Esophagus muscularis mucosa (tissue), 4 donors: Measurements from ENCODE around the gene EPM2A. TPM values are rescaled to one million over a fixed set of nuclear protein-coding genes. Genes with fewer than 3 reads are reported as not detected.

Experiments used
- DNase-seq: peaks from one replicate; pipeline ENCODE4 v3.0.0-alpha.2; 2017; ENCODE audit errors: extremely low spot score
- H3K27ac ChIP-seq, 4 donors: fragments of 200-600 bp; sonication (generic); replicated peaks in 1 of 4; 1 replicate in 3 of 4; 2 replicates in 1 of 4; pipeline ENCODE4 v1.5.1; 2016 to 2019; ENCODE audit warnings: mild to moderate bottlenecking in 1 of 4
- H3K27me3 ChIP-seq, 4 donors: fragments of 200-600 bp; sonication (generic); one replicate each; pipeline versions ENCODE4 v1.5.1 to v1.6.0; 2016 to 2019
- H3K36me3 ChIP-seq, 4 donors: fragments of 200-600 bp; sonication (generic); one replicate each; pipeline ENCODE4 v1.5.1; 2016 to 2019
- H3K4me1 ChIP-seq, 4 donors: fragments of 200-600 bp; sonication (generic); one replicate each; pipeline ENCODE4 v1.5.1; 2016 to 2019
- H3K4me3 ChIP-seq, 4 donors: fragments of 200-600 bp; sonication (generic); 1 replicate in 2 of 4; 2 replicates in 2 of 4; pipeline ENCODE4 v1.5.1; 2016 to 2019; ENCODE audit warnings: mild to moderate bottlenecking in 4 of 4, moderate library complexity in 1 of 4
- H3K9me3 ChIP-seq, 4 donors: fragments of 200-600 bp; sonication (generic); 1 replicate in 3 of 4; 2 replicates in 1 of 4; pipeline ENCODE4 v1.5.1; 2016 to 2019
- CTCF ChIP-seq, 3 experiments: fragments of 200-600 bp in 2 of 3; fragments of 450-650 bp in 1 of 3; sonication (generic) in 2 of 3; IDR thresholded peaks; one replicate each; pipeline ENCODE4 v1.5.1; 2017 to 2019; ENCODE audit warnings: antibody characterized with exemption in 3 of 3, mild to moderate bottlenecking in 2 of 3, moderate library complexity in 1 of 3
- EP300 ChIP-seq: sonication (generic); formaldehyde crosslinking; IDR thresholded peaks from one replicate; pipeline ENCODE4 v1.6.1; 2017; ENCODE audit warnings: antibody characterized with exemption
- POLR2A ChIP-seq: fragments of 450-650 bp; IDR thresholded peaks from one replicate; pipeline ENCODE4 v1.6.1; 2017; ENCODE audit warnings: antibody characterized with exemption, moderate library complexity, mild to moderate bottlenecking, low read depth
- POLR2AphosphoS5 ChIP-seq, 2 donors: sonication (generic); formaldehyde crosslinking; IDR thresholded peaks; one replicate each; pipeline ENCODE4 v1.6.1; 2017; ENCODE audit warnings: antibody characterized with exemption in 2 of 2
- WGBS: methylation state at CpG from one replicate; pipeline ENCODE4 v1.1.5; 2018; 5-methylcytosine and 5-hydroxymethylcytosine counted together
- intact Hi-C: fragments of 100-400 bp; cut with DNase I; formaldehyde crosslinking; loops from one replicate; pipeline ENCODE4 v1.15.1; 2023
- total RNA-seq, 4 donors: library from RNA; depleted of rRNA; stranded (reverse); fragments of >200 nt; gene quantifications; one replicate each; pipeline versions ENCODE4 v1.1.0 to v1.2.1, GENCODE V29; 2016

The EPM2A gene
- total RNA-seq, 4 donors from 2014 or later: 59.8 to 129 (median 75.0) TPM

DNA sequence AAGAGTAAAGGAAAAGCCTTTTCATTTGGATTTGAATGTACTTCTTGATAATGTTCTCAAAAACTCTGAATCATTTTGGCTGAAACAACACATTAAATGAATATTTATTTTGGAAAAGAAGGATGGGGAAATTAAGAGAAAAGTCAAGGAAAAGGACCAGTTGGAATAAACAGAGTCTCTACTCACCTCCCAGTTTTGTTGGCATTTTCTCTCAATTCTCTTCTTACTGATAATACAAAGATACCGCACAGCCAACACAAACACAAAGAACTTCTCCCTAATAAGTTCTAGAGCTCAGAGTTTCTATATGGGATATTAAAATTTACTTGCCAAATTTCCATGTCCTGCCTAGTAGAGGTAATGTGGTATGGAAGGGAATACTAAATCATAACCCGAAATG is 13.1 kb downstream of the EPM2A start:
- H3K36me3 ChIP-seq: peaks cover 0 to 5% (median 0%) of the 10 kb centered on the region in 4 donors
- H3K4me1 ChIP-seq: no peaks in the 10 kb centered on the region
- no peak overlapping the region for H3K4me3 ChIP-seq
- peaks cover 0 to 10% (median 4%) of the 10 kb centered on the region in 4 donors for H3K9me3 ChIP-seq
- intact Hi-C loops: no loop called here
- TF ChIP-seq CTCF (IDR thresholded peaks at IDR 0.05) (no peak), POLR2A (no peak), POLR2AphosphoS5 (IDR thresholded peaks at IDR 0.05) (no peak), EP300 (no peak)
- no peak for DNase-seq
- no peak overlapping the region for H3K27ac ChIP-seq
- 92% methylated on average over 2 of the region's 2 CpGs for WGBS
- no peaks in the 10 kb centered on the region for H3K27me3 ChIP-seq

GRCh38 chr6:145721144-145721543 is 14.2 kb downstream of the EPM2A start:
- intact Hi-C loops: no loop called here
- TF ChIP-seq EP300 (no peak), POLR2A (no peak), POLR2AphosphoS5 (IDR thresholded peaks at IDR 0.05) (no peak), CTCF (IDR thresholded peaks at IDR 0.05) (no peak)
- WGBS: 100% methylated on average over 3 of the region's 3 CpGs
- H3K27ac ChIP-seq: no peak overlapping the region
- peaks cover 0 to 10% (median 4%) of the 10 kb centered on the region in 4 donors for H3K9me3 ChIP-seq
- peaks cover 0 to 5% (median 0%) of the 10 kb centered on the region in 4 donors for H3K36me3 ChIP-seq
- H3K4me3 ChIP-seq: no peak overlapping the region
- DNase-seq: no peak
- H3K27me3 ChIP-seq: no peaks in the 10 kb centered on the region
- H3K4me1 ChIP-seq: no peaks in the 10 kb centered on the region

GRCh38 chr6:145715426-145715825 is 19.9 kb downstream of the EPM2A start:
- H3K9me3 ChIP-seq: no peaks in the 10 kb centered on the region
- WGBS: 87% methylated on average over 4 of the region's 4 CpGs
- no peak for DNase-seq
- no peaks in the 10 kb centered on the region for H3K27me3 ChIP-seq
- TF ChIP-seq CTCF (IDR thresholded peaks at IDR 0.05) (no peak), POLR2A (no peak), EP300 (no peak), POLR2AphosphoS5 (IDR thresholded peaks at IDR 0.05) (no peak)
- H3K4me3 ChIP-seq: no peak overlapping the region
- peaks cover 0 to 9% (median 0%) of the 10 kb centered on the region in 4 donors for H3K36me3 ChIP-seq
- no peak overlapping the region for H3K27ac ChIP-seq
- H3K4me1 ChIP-seq: peaks cover 0 to 4% (median 0%) of the 10 kb centered on the region in 4 donors
- intact Hi-C loops: no loop called here

DNA sequence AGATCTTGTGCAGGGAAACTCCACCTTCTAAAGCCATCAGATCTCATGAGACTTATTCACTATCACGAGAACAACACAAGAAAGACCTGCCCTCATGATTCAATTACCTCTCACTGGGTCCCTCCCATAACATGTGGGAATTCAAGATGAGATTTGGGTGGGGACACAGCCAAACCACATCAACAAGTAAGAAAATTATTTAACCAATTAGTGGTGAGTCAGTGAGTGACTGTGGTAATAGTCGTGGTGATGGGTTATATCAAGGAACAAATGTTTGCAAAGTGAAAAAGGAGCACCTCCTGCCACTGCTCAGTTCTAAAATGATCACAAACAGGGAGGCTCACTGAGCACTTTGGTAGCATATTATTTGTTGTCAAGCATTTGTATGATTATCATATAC is 20.6 kb downstream of the EPM2A start:
- no peak overlapping the region for H3K4me3 ChIP-seq
- H3K27ac ChIP-seq: no peak overlapping the region
- TF ChIP-seq POLR2A: no peak
- no peak for TF ChIP-seq POLR2AphosphoS5 (IDR thresholded peaks at IDR 0.05)
- TF ChIP-seq CTCF (IDR thresholded peaks at IDR 0.05): no peak
- TF ChIP-seq EP300: no peak
- H3K9me3 ChIP-seq: no peaks in the 10 kb centered on the region
- WGBS: 83% methylated on average over 2 of the region's 2 CpGs
- no peak for DNase-seq
- H3K36me3 ChIP-seq: peaks cover 0 to 9% (median 0%) of the 10 kb centered on the region in 4 donors
- peaks cover 0 to 4% (median 0%) of the 10 kb centered on the region in 4 donors for H3K4me1 ChIP-seq
- no peaks in the 10 kb centered on the region for H3K27me3 ChIP-seq
- intact Hi-C loops: no loop called here

DNA sequence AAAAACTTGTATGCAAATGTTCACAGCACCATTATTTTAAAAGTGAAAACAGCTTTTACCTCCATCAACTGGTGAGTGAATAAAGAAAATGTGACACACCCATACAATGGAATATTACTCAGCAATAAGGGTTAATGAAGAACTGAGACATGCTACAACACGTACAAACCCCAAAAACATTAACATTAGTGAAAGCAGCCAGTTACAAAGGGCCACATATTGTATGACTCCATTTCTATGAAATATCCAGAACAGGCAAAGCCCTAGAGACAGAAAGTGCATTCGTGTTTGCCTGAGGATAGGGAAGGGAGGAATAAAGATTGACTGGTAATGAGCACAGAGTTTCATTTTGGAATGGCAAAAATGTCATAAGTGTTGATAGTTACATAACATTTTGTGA is 21.5 kb downstream of the EPM2A start:
- 89% methylated on average over 2 of the region's 2 CpGs for WGBS
- intact Hi-C loops: no loop called here
- Histone ChIP-seq H3K27ac (no peak overlapping the region), H3K36me3 (peaks cover 0 to 9% (median 0%) of the 10 kb centered on the region in 4 donors), H3K4me1 (peaks cover 0 to 4% (median 0%) of the 10 kb centered on the region in 4 donors), H3K27me3 (no peaks in the 10 kb centered on the region), H3K4me3 (no peak overlapping the region), H3K9me3 (no peaks in the 10 kb centered on the region)
- no peak for DNase-seq
- TF ChIP-seq EP300: no peak
- TF ChIP-seq POLR2A: no peak
